PC-9 (cell line): Measurements from ENCODE around the gene MAPRE3.

ENCODE experiments used
- EZH2 ChIP-seq: fragments of 200-600 bp; sonication (generic); IDR thresholded peaks from 2 replicates; pipeline ENCODE4 v1.8.0; 2017; ENCODE audit warnings: antibody characterized with exemption, low read depth
- TF ChIP-seq, protein P1 (sequence below): fragments of 200-600 bp; sonication (generic); conservative IDR thresholded peaks from 2 replicates; pipeline ENCODE4 v1.6.1; 2017; ENCODE audit warnings: mixed run types, antibody characterized with exemption, mild to moderate bottlenecking, moderate library complexity

DNA sequence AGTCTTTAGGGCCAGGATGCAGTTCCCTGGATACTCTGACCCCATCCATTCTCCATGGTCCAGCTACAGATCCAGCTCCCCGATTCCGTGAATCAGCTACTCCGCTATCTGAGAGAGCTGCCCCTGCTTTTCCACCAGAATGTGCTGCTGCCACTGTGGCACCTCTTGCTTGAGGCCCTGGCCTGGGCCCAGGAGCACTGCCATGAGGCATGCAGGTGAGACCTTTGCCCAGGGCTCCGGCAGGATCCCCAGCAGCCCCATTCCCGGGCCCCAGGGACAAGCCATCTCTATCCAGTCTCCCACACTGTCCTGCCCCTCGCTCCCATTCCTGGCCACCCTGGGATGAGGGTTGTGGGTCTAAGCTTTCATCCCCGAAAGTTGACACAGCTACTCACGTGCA is 69.8 kb downstream of the MAPRE3 start:
- no peak for TF ChIP-seq EZH2
- TF ChIP-seq, protein P1, sequence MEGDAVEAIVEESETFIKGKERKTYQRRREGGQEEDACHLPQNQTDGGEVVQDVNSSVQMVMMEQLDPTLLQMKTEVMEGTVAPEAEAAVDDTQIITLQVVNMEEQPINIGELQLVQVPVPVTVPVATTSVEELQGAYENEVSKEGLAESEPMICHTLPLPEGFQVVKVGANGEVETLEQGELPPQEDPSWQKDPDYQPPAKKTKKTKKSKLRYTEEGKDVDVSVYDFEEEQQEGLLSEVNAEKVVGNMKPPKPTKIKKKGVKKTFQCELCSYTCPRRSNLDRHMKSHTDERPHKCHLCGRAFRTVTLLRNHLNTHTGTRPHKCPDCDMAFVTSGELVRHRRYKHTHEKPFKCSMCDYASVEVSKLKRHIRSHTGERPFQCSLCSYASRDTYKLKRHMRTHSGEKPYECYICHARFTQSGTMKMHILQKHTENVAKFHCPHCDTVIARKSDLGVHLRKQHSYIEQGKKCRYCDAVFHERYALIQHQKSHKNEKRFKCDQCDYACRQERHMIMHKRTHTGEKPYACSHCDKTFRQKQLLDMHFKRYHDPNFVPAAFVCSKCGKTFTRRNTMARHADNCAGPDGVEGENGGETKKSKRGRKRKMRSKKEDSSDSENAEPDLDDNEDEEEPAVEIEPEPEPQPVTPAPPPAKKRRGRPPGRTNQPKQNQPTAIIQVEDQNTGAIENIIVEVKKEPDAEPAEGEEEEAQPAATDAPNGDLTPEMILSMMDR: no peak
